NOMO-1 (cell line): ENCODE results near the gene P2RY11.

ENCODE experiments used
- DNase-seq, 2 experiments: peaks; one replicate each; lab custom pipeline; 2025; ENCODE audit not compliant: unreplicated experiment in 2 of 2; lab: John Stamatoyannopoulos, UW

The P2RY11 gene

DNA sequence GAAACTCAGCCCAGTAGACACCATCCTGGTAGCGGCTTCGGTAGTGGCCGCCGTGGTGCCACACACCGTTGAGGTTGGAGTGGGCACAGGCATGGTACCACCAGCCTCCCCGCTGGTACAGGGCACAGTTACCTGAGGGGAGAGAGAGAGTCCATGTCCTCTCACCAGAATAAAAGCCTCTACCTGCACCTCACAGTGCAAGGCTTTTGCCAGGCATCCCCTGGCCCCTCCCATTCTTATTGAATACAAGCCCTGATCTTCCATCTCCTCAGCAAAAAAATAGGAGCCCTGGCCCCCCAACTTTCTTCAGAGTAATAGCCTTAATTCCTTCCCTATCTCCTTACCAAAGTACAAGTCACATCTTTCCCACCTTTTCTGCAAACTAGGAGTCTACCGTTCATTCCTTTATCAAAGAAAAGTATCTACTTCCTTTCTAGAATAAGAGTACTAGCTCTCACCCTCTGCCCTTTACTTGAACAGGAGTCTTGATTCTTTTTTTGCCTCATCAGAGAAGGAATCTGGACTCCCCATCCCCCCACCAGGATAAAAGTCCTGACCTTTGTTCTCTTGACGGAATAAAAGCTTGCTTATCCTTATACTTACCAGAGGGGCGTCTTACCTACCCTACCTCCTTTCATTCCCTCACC is 18.7 kb upstream of the P2RY11 start:
- DNase-seq, result no peak

DNA sequence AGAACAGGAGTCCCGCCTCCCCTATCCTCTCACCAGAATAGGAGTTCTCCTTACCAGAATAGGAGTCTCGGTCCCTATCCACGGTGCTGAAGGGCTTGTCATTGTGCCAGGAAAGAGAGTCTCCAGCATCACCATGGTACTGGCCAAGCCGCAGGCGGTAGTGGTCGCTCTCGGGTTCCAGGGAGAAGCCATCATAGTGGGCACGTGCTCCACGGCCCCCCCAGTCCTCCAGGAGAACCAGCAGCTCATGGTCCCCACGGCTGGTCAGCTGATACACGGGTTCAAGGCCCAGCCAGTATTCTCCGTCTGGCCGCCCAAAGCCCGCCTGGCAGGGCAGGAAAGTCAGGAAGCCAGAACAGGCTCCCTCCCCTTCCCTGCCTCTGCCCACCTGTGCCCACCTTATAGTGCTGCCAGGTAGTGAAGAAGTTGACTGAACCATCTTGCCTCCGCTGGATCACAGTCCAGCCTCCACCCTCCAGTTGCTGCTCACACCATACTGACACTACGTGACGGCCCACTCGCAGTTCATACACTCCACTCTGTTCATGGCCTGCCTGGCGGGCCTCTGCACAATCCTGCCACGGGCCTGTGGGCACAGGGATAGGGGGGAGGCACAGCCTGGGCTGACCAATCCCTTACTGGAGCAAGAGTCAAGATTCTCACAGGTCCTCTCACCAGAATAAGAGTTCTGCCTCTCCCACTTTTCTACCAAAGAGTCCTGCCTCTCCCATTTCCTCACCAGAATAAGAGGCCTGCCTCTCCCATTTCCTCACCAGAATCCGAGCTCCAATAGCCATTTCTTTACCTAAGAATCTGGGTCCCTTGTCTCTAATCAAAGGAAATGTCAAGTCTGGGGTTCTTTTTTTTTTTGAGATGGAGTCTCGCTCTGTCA is 18.0 kb upstream of the P2RY11 start:
- DNase-seq, result no peak

DNA sequence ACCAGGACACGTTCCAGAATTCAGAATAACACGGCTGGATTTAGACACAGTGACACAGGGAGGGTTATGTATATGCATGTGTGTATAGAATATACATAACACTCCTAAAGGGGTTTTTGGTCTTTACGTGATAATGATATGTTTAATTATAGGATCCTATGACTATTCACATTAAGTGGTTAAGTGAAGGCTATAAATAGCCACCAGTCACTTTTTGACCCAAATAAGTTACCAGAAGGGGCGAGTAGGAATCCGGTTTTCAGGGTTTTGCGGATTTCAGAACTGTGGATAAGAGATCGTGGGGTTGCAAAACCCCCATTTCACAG is 15.9 kb upstream of the P2RY11 start:
- no peak for DNase-seq

DNA sequence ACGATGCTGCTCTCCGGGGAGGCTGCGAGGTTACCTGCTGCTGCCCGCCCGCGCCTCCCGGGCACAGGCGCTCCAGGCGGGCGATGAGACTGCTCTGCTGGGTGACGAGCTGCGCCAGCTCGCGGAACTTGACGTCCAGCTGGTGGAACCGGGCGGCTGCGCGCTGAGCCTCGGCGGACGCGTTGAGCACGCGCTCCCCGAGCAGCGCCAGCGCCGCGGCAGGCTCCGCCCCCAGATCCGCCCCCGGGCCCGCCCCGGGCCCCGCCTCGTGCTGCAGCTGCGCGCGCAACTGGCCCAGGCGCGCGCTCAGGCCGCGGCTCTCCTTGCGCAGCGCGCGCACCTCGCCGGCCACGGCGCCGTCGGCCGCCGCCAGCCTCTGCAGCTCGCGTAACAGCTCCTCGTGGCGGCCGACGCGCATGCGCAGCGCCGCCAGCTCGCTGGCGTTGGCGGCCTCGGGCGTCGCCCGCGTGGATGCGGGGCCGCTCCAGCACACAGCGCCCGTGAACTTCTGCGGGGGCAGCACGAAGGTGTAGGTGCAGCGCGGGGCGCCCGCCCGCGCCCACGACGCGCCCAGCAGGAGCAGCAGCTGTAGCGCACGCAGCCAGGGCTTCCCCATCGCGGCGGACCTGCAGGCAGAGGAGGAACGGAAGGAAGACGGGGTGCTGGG is 15.4 kb upstream of the P2RY11 start:
- peak; percentile 86 to 91 for DNase-seq

DNA sequence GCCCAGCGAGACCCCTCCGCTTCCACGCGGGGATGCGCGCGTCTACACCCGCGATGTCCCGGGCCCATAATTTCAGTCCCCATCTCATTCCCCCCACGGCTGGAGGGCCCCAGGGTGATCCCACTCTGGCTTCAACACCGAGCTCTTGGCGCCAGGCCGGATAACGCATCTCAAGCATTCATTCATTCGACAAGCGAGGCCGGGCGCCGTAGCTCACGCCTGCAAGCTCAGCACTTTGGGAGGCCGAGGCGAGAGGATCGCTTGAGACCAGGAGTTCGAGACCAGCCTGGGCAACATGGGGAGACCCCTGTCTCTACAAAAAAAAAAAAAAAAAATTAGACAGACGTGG is 14.9 kb upstream of the P2RY11 start:
- DNase-seq, result no peak

DNA sequence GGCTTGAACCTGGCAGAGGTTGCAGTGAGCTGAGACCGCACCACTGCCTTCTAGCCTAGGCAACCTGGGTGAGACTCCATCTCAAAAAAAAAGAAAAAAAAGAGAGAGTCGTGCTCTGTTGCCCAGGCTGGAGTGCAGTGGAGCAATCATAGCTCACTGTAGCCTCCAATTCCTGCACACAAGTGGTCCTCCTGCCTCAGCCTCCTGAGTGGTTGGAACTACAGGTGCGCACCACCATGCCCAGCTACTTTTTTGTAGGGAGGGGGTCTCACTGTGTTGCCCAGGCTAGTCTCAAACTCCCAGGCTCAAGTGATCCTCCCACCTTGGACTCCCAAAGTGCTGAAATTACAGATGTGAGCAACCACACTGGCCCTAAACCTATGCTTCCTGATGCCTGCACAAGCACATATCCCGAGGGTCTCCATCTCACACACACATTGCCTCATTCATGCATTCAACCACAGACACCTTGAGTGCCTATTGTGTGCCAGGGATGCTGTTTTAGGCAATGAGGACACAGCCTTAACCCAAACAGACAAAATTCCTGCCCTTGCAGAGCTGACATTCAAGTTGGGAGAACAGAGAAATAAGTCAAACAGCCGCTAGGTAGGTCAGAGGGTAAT is 11.2 kb upstream of the P2RY11 start:
- no peak for DNase-seq

DNA sequence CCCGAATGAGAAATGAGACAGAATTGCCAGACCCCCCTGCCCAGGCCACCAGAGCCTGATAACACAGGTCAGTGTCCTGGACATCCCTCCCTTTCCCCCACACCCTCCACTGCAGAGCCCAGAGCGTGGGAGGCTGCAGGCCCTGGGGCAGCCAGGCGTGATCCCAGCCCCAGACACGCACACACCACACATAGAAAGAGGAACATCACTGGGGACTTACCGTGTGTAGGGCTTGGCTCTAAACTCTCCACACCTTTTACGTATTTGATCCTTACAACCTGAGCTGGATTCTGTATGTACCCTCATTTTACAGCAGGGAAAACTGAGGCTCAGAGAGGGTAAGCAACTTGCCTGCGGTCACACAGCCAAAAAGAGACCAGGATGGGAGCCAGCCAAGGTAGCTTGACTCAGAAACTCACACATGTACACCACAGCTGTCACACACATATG is 8.7 kb upstream of the P2RY11 start:
- peak in 1 of 2 experiments; percentile 46 for DNase-seq

DNA sequence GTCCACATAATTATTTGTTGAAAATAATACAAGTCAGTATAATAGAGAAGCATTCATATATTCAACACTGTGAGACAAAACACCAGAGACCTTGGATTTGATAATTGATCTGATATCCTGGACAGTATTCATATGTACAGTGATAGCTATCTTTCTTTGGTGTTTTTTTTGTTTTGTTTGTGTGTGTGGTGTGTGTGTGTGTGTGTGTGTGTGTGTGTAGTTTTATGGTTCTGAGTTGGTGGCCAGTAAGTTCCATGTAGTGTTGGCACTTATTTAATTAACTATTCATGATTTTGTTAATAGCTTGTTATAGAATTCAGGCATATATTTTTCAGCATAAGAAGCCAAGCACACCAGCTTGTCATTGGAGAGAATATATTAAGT is 7.4 kb upstream of the P2RY11 start:
- no peak for DNase-seq

DNA sequence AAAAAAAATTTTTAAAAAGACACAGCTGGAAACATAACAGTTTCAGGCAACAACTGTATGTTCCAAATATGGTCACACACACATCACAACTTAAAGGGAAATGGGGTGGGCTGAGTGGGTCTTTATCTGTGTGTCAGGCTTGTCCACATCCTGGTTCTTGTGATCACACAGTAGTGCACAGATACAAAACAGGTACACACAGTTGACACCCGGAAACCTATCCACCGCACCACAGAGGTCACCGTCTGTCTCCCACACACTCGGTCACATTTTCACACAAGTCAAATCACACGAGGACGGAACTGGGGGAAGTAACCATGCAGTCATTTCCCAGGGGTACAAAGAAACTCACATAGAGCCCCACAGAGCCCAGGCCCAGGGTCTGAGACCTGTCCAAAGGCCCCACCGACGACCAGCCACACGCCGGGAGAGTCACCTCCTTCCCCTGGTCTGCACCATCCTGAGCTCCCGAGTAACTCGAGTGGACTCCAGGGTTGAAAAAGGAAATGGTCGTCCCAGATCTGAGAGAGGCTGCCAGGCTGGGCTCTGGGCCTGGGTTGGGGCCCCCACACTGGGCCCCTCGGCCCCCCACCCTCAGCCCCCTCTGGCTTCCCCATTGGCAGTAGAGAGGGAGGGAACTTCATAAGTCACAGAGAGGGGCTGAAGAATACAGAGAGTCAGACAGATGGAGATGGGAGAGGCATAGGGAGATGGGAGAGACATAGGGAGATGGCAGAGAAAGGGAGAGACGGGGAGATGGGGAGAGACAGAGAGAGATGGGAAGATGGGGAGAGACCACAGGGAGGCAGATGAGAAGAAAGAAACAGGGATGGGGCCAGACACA is 6.6 kb upstream of the P2RY11 start:
- DNase-seq, result no peak

DNA sequence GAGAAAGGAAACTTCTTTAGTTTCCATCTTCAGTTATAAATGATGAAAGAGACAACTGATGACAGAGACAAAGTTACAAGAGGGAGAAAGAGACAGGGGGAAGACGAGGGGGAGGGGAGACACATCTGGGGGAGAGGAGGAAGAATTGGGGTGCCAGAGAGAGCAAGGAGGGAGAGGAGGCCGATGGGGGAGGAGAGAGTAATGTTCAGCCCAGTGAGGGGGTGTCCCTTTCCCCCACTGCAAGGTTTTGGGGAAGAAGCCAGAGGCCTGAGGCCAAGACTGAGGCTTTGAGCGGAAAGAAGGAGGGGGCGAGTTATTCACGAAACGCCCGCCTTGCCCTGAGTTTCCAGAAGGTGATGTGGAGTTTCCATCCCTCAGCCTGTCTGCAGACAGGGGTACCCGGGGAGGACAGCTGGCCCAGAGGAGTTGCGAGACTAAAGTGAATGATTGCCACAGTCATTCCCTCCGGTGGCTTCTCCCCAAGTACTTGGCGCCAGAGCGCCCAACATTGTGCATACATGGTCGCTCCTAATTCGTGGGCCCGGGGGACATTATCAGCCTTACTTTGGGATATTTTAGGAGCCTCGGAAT is 5.9 kb upstream of the P2RY11 start:
- no peak for DNase-seq

DNA sequence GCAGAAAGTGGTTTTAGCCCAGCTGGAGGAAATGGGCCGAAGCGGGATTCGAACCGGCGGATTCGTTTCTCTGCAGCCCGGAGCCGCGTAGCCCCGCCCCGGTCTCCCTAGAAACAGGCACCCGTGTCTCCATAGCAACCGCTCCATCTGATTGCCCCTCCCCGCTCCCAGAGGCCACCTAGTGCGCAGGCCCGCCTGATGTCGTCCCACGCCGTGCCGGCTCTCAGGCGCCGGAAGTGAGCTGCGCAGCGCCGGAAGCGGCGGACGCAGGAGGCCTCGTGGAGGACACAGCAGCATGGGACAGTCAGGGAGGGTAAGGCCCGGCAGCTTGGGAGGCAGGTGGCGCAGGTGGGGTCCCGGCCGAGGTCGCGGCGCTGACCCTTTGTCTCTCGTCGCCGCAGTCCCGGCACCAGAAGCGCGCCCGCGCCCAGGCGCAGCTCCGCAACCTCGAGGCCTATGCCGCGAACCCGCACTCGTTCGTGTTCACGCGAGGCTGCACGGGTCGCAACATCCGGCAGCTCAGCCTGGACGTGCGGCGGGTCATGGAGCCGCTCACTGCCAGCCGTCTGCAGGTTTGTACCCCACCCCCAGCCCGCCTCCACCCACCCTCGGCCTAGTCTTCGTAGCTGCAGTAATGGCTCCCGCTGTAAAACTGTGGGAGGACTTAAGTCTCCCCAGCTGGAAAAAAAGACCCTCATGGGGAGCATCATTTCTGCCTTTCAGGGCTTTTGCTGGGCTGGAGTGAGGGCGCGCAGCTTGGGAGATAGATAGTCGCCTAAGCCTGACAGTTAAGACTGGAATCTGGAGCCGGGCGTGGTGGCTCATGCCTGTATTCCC is 5.2 kb upstream of the P2RY11 start, which contains the start of gene PPAN:
Gene PPAN, plus strand, starts transcription at position 263 of the 837 bp plus-strand sequence. Its CDS starts 33 bp downstream, at position 296.
- DNase-seq, result peak; percentile 96 to 98

DNA sequence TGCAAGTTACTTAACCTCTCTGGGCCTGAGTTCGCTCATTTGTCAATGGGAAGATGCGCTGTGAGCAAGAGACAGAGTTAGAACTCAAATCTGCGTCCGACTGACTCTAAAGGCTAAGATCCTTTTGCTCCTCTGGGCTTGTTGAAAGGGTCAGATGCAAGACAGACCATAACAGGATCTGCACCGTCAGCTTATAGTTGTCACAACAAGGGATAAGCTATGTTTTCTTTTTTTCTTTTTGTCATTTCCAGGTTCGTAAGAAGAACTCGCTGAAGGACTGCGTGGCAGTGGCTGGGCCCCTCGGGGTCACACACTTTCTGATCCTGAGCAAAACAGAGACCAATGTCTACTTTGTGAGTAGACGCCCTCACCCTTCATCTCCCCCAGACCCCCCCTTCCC is 4.2 kb upstream of the P2RY11 start:
- DNase-seq, result no peak

DNA sequence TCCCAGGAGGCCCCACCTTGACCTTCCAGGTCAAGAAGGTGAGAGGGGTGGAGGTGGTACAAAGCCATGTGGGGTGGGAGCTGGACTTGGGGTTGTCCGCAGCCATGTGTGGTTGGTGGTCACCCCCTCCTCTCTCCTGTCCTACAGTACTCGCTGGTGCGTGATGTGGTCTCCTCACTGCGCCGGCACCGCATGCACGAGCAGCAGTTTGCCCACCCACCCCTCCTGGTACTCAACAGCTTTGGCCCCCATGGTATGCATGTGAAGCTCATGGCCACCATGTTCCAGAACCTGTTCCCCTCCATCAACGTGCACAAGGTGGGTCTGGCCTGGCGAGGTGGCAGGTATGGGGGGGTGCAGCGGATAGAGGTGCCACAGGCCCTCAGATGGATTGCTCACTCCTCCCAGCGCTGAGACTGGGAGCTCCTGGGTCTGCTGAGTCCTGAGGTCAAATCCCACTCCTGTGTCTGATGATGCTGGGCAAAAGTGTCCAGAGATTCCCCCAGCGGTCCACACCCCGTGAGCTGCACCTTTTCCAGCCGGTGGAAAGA is 3.6 kb upstream of the P2RY11 start:
- DNase-seq, result no peak

DNA sequence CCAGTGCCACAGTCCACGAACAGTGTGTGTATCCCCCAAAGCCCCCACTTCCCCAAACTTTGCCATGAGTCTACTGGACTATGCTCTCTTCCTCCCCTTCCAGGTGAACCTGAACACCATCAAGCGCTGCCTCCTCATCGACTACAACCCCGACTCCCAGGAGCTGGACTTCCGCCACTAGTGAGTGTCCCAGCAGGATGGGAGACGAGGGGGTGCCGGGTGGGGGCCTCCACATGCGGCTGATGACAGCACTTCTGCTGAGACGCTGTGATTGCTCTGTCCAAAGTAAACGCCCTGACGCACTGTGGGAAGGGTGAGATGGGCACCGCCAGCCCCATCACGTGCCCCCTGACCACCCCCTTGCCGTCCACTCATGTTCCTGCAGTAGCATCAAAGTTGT is 2.0 kb upstream of the P2RY11 start:
- no peak for DNase-seq

DNA sequence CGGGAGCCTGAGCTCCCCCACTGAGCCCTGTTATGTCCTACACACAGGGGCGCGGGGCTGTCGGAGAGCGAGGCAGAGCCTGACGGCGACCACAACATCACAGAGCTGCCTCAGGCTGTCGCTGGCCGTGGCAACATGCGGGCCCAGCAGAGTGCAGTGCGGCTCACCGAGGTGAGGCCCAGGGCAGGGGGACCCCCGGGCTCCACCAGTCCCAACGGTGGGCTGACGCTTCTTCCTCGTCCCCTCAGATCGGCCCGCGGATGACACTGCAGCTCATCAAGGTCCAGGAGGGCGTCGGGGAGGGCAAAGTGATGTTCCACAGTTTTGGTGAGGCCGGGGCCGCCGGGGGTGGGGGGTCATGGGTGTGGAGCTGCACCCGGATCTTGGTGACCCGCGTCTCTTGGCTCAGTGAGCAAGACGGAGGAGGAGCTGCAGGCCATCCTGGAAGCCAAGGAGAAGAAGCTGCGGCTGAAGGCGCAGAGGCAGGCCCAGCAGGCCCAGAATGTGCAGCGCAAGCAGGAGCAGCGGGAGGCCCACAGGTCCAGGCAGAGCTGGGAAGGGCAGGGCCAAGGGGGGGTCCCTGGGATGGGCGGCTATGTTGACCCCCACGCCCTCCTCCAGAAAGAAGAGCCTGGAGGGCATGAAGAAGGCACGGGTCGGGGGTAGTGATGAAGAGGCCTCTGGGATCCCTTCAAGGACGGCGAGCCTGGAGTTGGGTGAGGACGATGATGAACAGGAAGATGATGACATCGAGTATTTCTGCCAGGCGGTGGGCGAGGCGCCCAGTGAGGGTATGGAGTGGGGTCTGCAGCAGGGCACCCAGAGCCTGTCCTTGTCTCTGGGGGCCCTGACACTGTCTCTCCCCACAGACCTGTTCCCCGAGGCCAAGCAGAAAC is 1.2 kb upstream of the P2RY11 start:
- no peak for DNase-seq

DNA sequence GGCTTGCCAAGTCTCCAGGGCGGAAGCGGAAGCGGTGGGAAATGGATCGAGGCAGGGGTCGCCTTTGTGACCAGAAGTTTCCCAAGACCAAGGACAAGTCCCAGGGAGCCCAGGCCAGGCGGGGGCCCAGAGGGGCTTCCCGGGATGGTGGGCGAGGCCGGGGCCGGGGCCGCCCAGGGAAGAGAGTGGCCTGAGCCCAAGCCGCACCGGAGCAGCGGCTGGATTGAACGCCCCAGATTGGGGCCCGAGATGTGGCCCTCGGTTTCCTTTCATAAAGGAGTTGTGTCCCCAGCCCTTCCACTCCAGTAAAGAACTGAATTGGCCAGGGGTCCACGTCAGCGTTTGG is 548 bp upstream of the P2RY11 start:
- DNase-seq, result no peak

DNA sequence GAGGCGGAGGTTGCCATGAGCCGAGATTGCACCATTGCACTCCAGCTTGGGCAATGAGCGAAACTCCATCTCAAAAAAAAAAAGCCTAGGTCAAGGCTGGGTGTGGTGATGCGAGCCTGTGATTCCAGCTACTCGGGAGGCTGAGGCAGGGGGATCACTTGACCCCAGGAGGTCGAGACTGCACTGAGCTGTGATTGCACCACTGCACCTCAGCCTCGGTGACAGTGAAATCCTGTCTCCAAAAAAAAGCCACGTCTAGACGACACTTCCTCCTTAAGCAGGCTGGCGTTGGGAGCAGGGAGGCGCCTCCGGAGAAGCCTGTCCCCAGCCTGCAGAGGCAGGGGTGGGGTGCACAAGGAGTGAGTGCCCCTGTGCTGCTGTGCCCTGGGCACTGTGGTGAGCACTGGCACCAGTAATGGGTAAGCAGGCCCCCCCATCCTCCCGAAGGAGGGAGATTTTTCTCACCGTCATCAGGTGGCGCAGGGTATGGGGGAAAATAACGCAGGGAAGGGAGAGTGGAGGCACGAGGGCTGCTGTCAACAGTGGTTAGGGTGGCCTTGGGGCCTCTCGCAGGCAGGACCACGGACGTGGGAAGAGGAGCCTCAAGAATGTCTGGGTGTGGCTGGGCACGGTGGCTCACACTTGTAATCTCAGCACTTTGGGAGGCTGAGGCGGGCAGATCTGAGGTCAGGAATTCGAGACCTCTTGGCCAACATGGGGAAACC is 706 bp downstream of the P2RY11 start:
- DNase-seq, result peak; percentile 19 to 33
